Parathyroid adenoma (tissue), 2 donors: ENCODE measurements around the gene PIEZO1.
A peak's percentile ranks its signal among the peaks of the same experiment; 100 is the strongest.

Experiments used
- H2AFZ ChIP-seq: fragments of 300-600 bp; sonication (generic); one replicate; pipeline ENCODE4 v1.7.0; 2017; ENCODE audit warnings: antibody characterized with exemption, mild to moderate bottlenecking
- H3K27ac ChIP-seq: fragments of 300-600 bp; sonication (generic); one replicate; pipeline ENCODE4 v1.7.0; 2017
- H3K27me3 ChIP-seq: fragments of 300-600 bp; sonication (generic); one replicate; pipeline ENCODE4 v1.7.0; 2017; ENCODE audit warnings: low read length; ENCODE audit not compliant: control insufficient read depth, insufficient read depth
- H3K36me3 ChIP-seq: fragments of 300-600 bp; sonication (generic); one replicate; pipeline ENCODE4 v1.7.0; 2017; ENCODE audit warnings: low read length; ENCODE audit not compliant: control insufficient read depth, insufficient read depth
- H3K4me1 ChIP-seq: fragments of 300-600 bp; sonication (generic); one replicate; pipeline ENCODE4 v1.7.0; 2017; ENCODE audit warnings: control low read depth
- H3K4me2 ChIP-seq: fragments of 300-600 bp; sonication (generic); one replicate; pipeline ENCODE4 v1.7.0; 2017; ENCODE audit warnings: low read length
- H3K4me3 ChIP-seq: fragments of 300-600 bp; sonication (generic); one replicate; pipeline ENCODE4 v1.7.0; 2017; ENCODE audit warnings: low read depth, low read length
- H3K79me2 ChIP-seq: fragments of 300-600 bp; sonication (generic); one replicate; pipeline ENCODE4 v1.7.0; 2017; ENCODE audit warnings: control low read depth
- H3K9ac ChIP-seq: fragments of 300-600 bp; sonication (generic); one replicate; pipeline ENCODE4 v1.7.0; 2017; ENCODE audit warnings: mild to moderate bottlenecking
- H3K9me3 ChIP-seq: fragments of 300-600 bp; sonication (generic); one replicate; pipeline ENCODE4 v1.7.0; 2017; ENCODE audit warnings: low read length; ENCODE audit not compliant: control insufficient read depth
- TF ChIP-seq, protein P1 (sequence below): fragments of 300-600 bp; sonication (generic); IDR thresholded peaks from one replicate; pipeline ENCODE4 v1.7.0; 2017; ENCODE audit warnings: antibody characterized with exemption, mild to moderate bottlenecking
- donor health status: primary hyperparathyroidism.

PIEZO1 gene

DNA sequence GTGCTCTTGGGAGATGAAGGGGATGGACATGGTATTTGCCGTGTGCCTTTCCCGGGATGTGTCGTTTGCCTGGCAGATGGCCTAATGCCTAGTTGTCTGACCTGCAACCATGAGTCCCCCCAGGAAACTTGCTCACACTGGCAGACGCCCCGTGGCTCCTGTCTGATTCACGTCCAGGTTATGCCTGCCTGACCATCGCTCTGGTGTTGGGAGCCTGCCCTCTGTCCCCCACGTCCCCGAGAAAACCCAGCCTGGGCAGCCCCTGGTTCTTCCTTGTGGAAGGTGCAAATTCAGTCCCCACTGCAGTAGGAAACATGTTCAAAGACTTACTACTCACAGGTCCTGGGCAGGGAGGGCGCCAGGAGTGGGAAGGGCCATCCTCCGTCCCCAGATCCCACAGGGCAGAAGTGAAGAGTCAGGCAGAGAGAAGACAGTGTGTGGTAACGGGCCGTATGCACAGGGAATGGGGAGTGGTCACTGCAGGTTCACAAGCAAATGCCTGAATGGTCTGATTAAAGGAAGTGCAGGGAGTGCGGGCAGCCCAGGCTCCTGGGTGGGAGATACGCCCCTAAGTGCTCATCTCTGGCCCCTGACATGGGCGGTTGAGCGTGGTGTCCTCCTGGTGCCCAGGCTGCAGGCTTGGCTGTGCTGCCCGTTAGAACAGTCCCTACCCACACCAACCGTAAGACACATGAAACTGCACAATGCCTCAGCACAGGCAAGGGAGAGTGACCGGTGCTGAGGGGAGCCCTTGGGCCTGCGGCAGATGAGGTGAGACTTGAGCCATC, 94.5 kb downstream of the PIEZO1 start:
- H3K9ac ChIP-seq: no peak overlapping the region
- TF ChIP-seq, protein P1, sequence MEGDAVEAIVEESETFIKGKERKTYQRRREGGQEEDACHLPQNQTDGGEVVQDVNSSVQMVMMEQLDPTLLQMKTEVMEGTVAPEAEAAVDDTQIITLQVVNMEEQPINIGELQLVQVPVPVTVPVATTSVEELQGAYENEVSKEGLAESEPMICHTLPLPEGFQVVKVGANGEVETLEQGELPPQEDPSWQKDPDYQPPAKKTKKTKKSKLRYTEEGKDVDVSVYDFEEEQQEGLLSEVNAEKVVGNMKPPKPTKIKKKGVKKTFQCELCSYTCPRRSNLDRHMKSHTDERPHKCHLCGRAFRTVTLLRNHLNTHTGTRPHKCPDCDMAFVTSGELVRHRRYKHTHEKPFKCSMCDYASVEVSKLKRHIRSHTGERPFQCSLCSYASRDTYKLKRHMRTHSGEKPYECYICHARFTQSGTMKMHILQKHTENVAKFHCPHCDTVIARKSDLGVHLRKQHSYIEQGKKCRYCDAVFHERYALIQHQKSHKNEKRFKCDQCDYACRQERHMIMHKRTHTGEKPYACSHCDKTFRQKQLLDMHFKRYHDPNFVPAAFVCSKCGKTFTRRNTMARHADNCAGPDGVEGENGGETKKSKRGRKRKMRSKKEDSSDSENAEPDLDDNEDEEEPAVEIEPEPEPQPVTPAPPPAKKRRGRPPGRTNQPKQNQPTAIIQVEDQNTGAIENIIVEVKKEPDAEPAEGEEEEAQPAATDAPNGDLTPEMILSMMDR: no peak

GRCh38 chr16:88688013-88688778, 96.8 kb downstream of the PIEZO1 start:
- Histone ChIP-seq H3K27me3 (no peaks in the 10 kb centered on the region), H3K4me1 (peaks cover 23% of the 10 kb centered on the region), H2AFZ (peak overlapping the region; percentile 60), H3K79me2 (no peaks in the 10 kb centered on the region), H3K9me3 (no peaks in the 10 kb centered on the region), H3K4me2 (peak overlapping the region; percentile 76), H3K9ac (no peak overlapping the region), H3K36me3 (no peaks in the 10 kb centered on the region), H3K27ac (peak overlapping the region; percentile 48), H3K4me3 (peak overlapping the region; percentile 31)
- TF ChIP-seq, protein P1: no peak

More for the DNA sequence above, 94.5 kb downstream of the PIEZO1 start:
- Histone ChIP-seq H3K4me1 (peaks cover 19% of the 10 kb centered on the region), H3K4me2 (no peak overlapping the region), H3K79me2 (no peaks in the 10 kb centered on the region), H3K27me3 (no peaks in the 10 kb centered on the region), H3K4me3 (no peak overlapping the region), H3K27ac (no peak overlapping the region), H3K9me3 (no peaks in the 10 kb centered on the region), H3K36me3 (no peaks in the 10 kb centered on the region), H2AFZ (no peak overlapping the region)

DNA sequence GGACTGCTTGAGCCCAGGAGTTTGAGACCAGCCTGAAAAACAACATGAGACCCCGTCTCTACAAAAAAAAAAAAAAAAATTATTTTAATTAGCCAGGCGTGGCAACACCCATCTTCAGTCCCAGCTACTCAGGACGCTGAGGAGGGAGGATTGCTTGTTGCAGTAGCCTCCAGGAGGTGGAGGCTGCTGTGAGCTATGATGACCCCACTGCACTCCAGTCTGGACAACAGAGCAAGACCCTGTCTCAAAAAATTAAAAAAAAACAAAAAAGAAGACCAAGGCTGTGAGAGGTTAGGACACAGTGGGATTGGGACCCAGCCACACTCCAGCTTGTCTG, 97.4 kb downstream of the PIEZO1 start:
- peak overlapping the region; percentile 60 for H2AFZ ChIP-seq
- no peaks in the 10 kb centered on the region for H3K9me3 ChIP-seq
- peak overlapping the region; percentile 48 for H3K27ac ChIP-seq
- no peaks in the 10 kb centered on the region for H3K36me3 ChIP-seq
- TF ChIP-seq, protein P1: no peak
- H3K4me1 ChIP-seq: peaks cover 23% of the 10 kb centered on the region
- H3K9ac ChIP-seq: no peak overlapping the region
- H3K4me2 ChIP-seq: peak overlapping the region; percentile 76
- H3K27me3 ChIP-seq: no peaks in the 10 kb centered on the region
- H3K4me3 ChIP-seq: peak overlapping the region; percentile 31
- H3K79me2 ChIP-seq: no peaks in the 10 kb centered on the region

DNA sequence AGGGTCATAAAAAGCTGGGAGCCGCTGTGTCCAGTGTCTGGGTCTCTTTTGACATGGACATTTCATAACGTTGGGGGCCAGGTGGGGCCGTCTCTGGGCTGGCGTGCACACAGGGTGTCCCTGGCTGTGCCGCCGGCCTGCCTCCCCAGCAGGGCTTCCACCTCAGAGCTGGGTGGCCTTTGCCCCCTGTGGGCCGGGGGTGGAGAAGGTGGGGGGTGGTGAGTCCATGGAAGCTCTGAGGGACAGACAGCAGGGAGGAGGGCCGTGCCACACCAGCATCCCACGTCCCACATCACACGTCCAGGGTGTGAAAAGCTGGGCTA, 97.8 kb downstream of the PIEZO1 start:
- no peak overlapping the region for H3K9ac ChIP-seq
- peaks cover 23% of the 10 kb centered on the region for H3K4me1 ChIP-seq
- peak overlapping the region; percentile 93 for H3K4me2 ChIP-seq
- peak overlapping the region; percentile 70 for H3K4me3 ChIP-seq
- TF ChIP-seq, protein P1: no peak
- H3K36me3 ChIP-seq: no peaks in the 10 kb centered on the region
- no peaks in the 10 kb centered on the region for H3K9me3 ChIP-seq
- no peaks in the 10 kb centered on the region for H3K27me3 ChIP-seq
- H3K27ac ChIP-seq: peak overlapping the region; percentile 48
- H3K79me2 ChIP-seq: no peaks in the 10 kb centered on the region
- H2AFZ ChIP-seq: no peak overlapping the region
